Omental fat pad (tissue), 4 donors: Measurements from ENCODE around the gene UPB1. TPM values are rescaled to one million over a fixed set of nuclear protein-coding genes. Genes with fewer than 3 reads are reported as not detected.

Experiments
- ATAC-seq: fragments of 150-250 bp; one replicate; pipeline ENCODE4 v1.9.1; 2016; ENCODE audit warnings: mild to moderate bottlenecking, moderate library complexity; ENCODE audit not compliant: low FRiP score
- DNase-seq: peaks from one replicate; pipeline ENCODE4 v3.0.0-alpha.2; 2019; ENCODE audit warnings: low spot score
- CTCF ChIP-seq, 3 donors: fragments of 450-650 bp; IDR thresholded peaks; one replicate each; pipeline ENCODE4 v1.5.1; 2016 to 2017; ENCODE audit warnings: antibody characterized with exemption in 3 of 3, mild to moderate bottlenecking in 3 of 3, moderate library complexity in 2 of 3
- total RNA-seq, 4 donors: library from RNA; depleted of rRNA; stranded (reverse); fragments of >200 nt; gene quantifications; one replicate each; pipeline ENCODE4 v1.1.0, GENCODE V29; 2016

The UPB1 gene
- total RNA-seq, 4 donors from 2014 or later = 0.13 to 1.9 TPM; not detected in 2

- peak; percentile 72 for ATAC-seq
- no peak for TF ChIP-seq CTCF (IDR thresholded peaks at IDR 0.05)
- no peak for DNase-seq
Measured at GRCh38 chr22:24510637-24511625, 15.8 kb downstream of the UPB1 start.

GRCh38 chr22:24512043-24512442, 16.9 kb downstream of the UPB1 start:
- DNase-seq = no peak
- TF ChIP-seq CTCF (IDR thresholded peaks at IDR 0.05) = no peak
- no peak for ATAC-seq

DNA sequence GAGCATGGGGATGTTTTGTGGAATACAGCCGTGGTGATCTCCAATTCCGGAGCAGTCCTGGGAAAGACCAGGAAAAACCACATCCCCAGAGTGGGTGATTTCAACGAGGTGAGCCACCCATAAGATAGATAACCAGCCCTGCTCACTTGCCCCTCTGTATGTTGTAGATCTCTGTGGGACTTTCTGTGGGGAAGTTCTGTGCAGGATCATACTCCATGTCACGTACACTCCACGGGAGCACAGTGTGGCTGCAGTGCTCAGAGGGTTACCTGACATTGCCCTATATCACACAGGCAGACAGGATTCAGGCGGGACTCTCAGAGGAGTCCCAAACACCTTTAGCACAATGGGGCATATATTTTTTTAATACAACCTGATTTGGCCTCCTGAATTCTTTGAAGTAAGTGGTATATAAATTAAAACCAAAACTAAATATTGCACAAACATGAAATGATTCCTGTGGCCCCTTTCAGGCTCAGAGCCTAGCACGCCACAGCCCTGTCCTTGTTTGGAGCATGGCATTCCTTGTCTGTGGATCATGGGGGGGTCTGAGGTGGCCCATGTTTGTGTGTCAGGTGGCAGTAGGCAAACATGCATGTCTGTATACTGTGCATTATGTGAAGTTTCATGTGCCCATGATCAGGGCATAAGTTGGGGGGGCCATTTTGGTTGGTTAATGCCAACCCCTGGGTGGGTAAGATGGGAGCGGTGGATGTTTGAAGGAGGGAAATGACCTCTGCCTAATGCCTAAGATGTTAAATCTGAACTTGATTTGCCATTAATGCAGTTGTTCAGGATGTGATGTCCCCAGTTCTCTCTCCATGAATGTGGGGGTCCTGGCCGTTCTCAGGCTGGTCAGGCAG, 18.5 kb downstream of the UPB1 start:
- TF ChIP-seq CTCF (IDR thresholded peaks at IDR 0.05) = no peak
- DNase-seq = no peak
- no peak for ATAC-seq

GRCh38 chr22:24514241-24515026, 19.3 kb downstream of the UPB1 start:
- ATAC-seq (no peak), DNase-seq (no peak)
- TF ChIP-seq CTCF (IDR thresholded peaks at IDR 0.05) = no peak

DNA sequence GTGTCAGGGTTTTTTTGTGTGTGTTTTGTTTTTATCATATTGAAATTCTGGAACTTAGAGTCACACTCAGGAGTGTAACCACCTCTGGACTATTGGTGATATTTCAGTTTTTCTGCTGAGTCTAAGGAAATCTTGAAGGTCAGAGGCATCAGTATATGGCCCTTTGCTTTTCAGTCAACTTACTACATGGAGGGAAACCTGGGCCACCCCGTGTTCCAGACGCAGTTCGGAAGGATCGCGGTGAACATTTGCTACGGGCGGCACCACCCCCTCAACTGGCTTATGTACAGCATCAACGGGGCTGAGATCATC, 19.9 kb downstream of the UPB1 start:
- TF ChIP-seq CTCF (IDR thresholded peaks at IDR 0.05) = no peak
- ATAC-seq = no peak
- no peak for DNase-seq

DNA sequence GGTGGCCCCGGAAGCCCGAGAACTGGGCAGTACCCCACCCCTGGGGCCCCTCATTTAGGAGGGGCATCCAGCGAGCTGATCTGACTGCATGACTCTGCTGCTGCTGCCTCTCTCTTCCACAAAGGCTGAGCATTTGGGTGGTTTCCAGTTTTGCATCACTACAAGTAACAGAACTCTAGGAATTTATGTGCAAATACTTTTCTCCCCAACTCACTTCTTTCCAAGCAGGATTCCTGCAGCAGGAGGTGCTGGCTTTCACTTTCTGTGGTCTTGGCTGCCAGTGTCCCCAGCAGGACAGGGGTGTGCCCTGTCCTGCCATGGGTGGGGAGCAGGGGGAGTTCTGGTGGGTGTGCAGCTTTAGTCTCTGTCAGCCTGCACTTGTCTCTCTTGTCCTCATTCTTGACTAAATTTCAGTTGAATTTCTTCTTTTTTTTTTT, 21.2 kb downstream of the UPB1 start:
- TF ChIP-seq CTCF (IDR thresholded peaks at IDR 0.05) = no peak
- DNase-seq = no peak
- peak; percentile 70 for ATAC-seq
